GM13977 (cell line): ENCODE measurements around the gene CUEDC2.

ENCODE experiments used
- DNase-seq: peaks from one replicate; pipeline ENCODE4 v3.0.0; 2012; ENCODE audit warnings: low spot score
- CTCF ChIP-seq: IDR thresholded peaks from 2 replicates; pipeline ENCODE4 v1.5.1; 2012; ENCODE audit warnings: mild to moderate bottlenecking, control low read depth; ENCODE audit not compliant: insufficient read depth; ENCODE audit errors: extremely low read depth, missing control alignments
- in situ Hi-C: fragments of 300-500 bp; cut with MboI; formaldehyde crosslinking; loops from one replicate; pipeline ENCODE4 v1.12.0; 2022; ENCODE audit warnings: low sequenced_read_pairs, low pct_unique_long_range_greater_than_20kb, mixed read lengths, inconsistent platforms; ENCODE audit not compliant: unreplicated experiment

Gene CUEDC2

GRCh38 chr10:102453502-102453901 lies 21.1 kb upstream of the CUEDC2 start:
- no peak for DNase-seq
- TF ChIP-seq CTCF, result no peak
- in situ Hi-C loops, result no loop called here

- no peak for TF ChIP-seq CTCF
- in situ Hi-C loops, result no loop called here
- peak; percentile 39 for DNase-seq
Observed at GRCh38 chr10:102452672-102453340, 20.4 kb upstream of the CUEDC2 start.

GRCh38 chr10:102451105-102451969 lies 19.0 kb upstream of the CUEDC2 start, which contains the start of gene C10orf95:
Gene C10orf95 (minus strand): TSS chr10:102451543. CDS start chr10:102451093, 450 bp downstream.
- in situ Hi-C loops, result no loop called here
- no peak for TF ChIP-seq CTCF

GRCh38 chr10:102450374-102451104 lies 18.2 kb upstream of the CUEDC2 start:
- DNase-seq, result peak; percentile 92
- in situ Hi-C loops, result no loop called here
- no peak for TF ChIP-seq CTCF

More at GRCh38 chr10:102451105-102451969, 19.0 kb upstream of the CUEDC2 start, which contains the start of gene C10orf95:
- no peak for DNase-seq

GRCh38 chr10:102450124-102450373 lies 17.7 kb upstream of the CUEDC2 start:
- in situ Hi-C loops, result no loop called here
- TF ChIP-seq CTCF, result no peak

GRCh38 chr10:102449321-102450123 lies 17.1 kb upstream of the CUEDC2 start:
- peak; percentile 75 for DNase-seq
- TF ChIP-seq CTCF, result no peak
- in situ Hi-C loops, result no loop called here

More at GRCh38 chr10:102450124-102450373, 17.7 kb upstream of the CUEDC2 start:
- DNase-seq, result no peak
